G401 (cell line): ENCODE results near the gene CSTB. TPM values are rescaled to one million over a fixed set of nuclear protein-coding genes. Genes with fewer than 3 reads are reported as not detected.

Experiments used
- DNase-seq: peaks from one replicate; pipeline ENCODE4 v3.0.0-alpha.2; 2015; ENCODE audit warnings: low spot score
- in situ Hi-C: cut with HindIII; loops from 2 replicates; pipeline ENCODE4 v1.10.0; 2016; ENCODE audit warnings: low sequenced_read_pairs, mixed read lengths
- total RNA-seq: library from RNA; depleted of rRNA; stranded (reverse); fragments of >200 nt; shearing (Covaris generic); gene quantifications from 2 replicates; pipeline ENCODE4 v1.2.3, GENCODE V29; 2014

CSTB gene
- total RNA-seq, 1 experiment from 2014 or later, result 8.9 TPM

DNA sequence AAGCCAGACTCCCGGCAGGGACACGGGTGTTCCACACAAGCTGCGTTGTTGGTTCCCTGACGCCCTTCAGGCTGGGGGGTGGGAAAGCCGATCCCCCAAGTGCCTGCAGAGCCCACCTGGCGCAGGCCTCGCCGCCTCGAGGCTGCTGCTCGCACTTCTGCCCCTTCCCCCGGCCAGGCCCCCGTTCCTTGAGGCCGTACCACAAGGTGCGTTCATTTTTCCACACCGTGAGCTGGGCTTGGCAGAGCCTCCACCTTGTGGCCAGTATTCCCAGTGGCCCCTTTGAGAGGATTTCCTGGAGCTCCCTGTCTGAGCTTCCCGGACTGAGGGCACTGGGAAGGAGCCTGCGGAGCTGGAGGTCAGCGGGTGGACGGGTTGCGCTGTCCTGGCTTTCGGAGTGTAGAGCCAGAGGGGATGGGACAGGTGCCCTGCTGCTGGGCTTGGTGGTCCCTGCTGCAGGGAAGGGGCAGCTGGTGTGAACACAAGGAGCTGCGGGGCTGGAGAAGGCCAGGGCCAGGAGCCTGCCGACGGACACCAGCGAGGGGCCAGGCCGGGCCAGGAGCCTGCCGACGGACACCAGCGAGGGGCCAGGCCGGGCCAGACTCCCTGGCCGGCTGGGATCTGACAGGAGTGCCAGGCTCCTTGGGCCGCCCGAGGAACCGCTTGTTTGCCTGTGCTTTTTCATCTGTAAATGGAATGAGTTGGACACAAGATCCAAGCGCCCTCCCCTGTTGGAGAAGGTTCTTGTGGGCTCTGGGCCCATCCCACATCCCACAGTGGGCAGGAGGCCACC lies 38.8 kb downstream of the CSTB start:
- DNase-seq, result no peak
- in situ Hi-C loops, result no loop called here

DNA sequence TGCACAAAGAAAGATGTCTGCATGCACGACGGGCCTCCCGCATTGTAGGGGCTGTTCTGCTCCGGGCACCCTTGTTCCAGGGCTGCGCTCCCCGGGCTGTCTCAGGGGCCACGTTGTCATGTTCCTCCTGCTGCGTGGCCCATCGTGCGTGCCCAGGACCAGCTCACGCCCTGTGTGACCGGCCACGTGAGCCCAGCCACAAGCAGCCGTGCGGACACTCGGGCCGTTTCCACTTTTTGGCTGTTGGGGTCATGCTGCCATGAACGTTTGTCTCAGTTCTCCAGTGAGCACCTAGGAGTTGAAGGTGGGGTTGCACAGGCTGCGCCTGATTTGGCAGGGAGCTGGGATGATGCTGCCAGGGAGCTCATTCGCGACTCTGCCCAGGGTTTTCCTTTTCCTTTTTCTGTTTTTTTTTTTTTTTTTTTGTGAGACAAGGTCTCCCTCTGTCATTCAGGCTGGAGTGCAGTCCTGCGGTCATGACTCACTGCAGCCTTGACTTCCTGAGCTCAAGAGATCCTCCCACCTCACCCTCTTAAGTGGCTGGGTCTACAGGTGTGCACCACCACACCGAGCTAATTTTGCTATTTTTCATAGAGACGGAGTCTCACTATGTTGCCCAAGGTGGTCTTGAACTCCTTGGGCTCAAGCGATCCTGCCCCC lies 39.8 kb downstream of the CSTB start:
- in situ Hi-C loops, result no loop called here
- no peak for DNase-seq

DNA sequence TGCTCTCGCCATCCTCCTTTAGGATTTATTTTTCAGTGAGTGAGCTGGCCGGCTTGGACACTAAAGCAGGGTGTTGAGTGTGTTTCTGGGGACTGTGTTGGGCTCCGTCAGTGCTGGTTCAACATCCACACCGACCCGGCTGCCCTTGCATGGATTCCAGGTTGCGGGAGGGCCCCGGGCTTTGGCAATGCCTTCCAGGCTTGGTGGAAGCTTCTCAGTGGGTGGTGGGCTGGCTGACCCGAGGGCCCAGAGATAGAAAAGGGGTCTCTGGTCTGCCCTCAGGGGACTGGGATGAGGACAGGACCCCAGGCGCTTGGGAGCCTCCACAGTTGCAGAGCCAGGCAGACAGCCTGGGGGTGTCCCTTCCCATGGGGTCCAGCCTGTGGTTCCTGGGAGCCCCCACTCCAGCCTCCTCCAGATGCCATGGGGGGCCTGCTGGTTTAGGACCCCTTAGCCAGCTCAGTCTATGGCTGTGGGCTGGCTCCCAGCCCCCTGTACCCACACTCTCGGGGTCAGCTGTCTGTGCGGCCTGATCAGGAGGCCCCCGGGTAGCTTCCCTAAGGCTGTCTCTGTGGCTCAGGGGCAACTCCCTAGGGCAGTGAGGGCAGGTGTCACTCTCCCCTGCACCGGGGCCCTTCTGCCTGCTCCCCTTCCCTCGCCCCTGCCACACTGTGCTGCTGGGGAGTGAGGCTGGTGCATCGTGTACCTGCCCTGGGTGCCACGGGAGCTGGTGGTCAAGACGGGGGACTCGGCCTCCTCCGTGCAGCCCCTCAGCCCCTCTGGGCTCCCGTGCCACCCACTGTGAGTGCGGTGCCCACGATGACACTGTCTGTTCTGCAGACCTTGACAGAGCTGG lies 40.6 kb downstream of the CSTB start:
- no peak for DNase-seq
- in situ Hi-C loops, result no loop called here

DNA sequence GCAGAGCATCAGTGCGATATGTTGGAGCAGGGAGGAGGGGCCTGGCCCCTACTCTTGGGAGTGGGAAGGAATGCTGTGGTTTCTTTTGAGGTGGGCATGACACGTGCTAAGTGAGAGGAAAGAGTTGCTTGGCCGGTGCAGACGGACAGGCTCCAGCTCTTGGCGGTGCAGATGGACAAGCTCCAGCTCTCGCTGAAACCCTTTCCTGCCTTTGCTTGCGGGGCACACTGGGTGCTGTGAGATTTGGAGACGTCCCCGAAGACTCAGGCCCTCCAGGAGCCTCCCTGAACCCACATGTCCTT lies 41.2 kb downstream of the CSTB start:
- in situ Hi-C loops, result no loop called here
- DNase-seq, result no peak

DNA sequence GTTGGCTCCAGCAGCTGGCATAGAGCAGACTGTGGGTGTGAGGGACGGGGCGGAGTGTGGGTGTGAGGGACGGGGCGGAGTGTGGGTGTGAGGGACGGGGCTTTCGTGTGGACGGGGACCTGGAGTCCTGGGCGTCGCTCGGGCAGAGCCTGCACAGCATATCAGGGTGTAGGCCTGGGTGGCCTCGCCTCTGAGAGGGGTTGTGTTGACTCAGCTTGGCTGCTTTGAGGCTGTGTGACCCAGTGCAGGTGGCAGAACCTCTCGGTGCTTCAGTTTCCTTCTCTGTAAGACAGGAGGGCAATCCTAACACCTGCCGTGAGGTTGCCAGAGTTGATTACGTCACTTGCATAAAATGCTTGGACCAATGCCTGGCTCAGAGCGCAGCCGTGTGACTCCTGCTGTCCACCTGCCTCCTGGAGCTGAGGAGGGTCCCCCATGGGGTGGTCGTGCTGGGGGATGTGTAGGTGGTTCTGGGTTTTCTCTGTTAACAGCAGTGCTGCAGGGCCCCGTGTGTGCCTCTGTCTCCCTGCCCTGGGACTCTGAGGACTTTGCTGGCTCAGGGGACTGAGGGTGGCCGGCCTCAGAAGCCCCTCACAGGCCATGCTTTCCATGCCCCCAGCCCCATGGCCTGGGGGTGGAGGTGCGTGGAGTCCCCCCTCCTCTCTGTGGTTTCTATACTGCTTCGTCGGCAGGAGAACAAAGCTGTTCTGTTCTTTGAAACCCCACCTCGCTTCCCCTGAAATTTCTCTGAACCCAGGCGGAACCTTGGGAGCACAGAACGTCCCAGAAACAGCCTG lies 41.8 kb downstream of the CSTB start:
- in situ Hi-C loops, result no loop called here
- DNase-seq, result no peak

DNA sequence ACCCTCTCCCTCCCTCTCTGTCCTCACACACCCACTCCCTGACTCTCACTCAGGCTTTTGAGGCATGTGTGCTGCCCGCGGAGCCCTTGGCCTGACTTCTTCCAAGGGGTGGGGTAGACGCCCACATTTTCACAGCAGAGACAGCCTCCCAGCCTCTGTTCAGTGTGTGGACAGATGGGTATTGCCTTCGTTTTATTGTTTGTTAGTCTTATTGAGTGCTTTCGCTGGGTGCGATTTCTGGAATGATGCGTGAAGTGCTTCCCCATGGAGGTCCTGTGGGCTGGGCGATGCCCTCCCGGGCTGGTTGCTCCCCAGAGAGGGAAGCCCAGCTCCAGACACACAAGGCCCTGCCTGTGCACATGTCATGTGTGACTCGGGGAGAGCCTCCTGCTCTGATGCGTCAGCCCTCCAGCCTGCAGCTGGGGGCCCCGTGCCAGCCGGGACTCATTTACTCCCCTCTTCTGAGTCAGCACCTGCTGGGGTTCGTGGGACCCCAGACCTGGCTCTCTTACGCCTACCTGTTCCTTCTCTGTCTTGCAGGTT lies 42.5 kb downstream of the CSTB start:
- no peak for DNase-seq
- in situ Hi-C loops, result no loop called here

DNA sequence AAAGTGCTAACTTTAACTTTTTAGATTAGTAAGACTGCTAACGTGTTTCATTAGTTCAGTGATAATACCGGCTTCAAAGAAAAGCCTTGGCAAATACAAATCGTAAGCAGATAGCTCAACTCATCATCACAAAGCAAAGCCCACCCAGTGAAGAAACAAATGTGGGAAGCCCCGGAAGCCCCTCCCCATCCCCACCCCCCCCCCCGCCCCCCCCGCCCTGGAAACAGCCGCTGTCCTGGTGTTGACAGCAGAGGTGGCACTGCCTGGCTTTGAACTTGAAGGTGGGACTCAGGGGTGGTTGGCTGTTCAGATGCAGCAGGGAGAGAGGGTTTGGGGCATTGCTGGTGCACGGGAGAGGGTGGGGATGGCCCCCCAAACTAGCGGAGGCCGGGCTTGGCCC lies 43.0 kb downstream of the CSTB start:
- in situ Hi-C loops, result no loop called here
- DNase-seq, result no peak

DNA sequence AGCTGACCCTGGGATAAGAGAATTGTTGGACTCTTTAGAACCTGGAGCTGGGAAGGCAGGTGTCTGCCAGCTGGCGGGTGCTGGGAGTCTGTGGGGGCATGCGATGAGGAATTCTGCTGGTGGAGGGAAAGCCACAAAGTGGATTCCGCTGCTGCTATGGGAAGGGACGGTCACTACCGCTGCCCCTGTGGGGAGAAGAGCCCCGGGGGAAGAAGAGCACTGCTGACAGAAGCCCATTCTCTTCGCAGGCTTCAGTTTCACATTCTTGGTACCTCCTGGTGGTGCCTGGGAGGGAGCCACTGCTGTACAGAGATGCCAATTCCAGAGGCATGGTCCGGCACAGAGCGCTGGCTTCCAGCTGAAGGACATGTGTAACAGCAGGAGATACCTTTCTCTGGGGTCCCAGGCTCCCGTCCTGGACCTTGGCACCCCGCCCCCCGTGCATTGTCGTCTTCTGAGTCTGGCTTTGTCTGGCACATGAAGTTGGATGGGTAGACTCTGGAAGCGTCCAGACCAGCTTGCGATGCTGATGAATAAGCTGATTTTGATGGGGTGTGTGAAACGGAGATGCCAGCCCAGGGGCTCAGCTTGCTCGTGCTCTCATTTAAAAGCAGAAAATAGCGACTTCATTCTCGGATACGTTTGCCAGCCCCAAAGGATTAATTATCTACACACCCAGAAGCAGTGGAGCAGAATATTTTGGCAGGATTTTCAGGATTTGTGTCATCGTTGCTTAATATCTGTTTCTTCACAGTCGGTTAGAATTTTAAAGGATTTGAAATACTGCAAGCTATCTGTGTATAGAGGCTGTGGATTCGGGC lies 44.0 kb downstream of the CSTB start:
- DNase-seq, result peak; percentile 86
- in situ Hi-C loops, result no loop called here

DNA sequence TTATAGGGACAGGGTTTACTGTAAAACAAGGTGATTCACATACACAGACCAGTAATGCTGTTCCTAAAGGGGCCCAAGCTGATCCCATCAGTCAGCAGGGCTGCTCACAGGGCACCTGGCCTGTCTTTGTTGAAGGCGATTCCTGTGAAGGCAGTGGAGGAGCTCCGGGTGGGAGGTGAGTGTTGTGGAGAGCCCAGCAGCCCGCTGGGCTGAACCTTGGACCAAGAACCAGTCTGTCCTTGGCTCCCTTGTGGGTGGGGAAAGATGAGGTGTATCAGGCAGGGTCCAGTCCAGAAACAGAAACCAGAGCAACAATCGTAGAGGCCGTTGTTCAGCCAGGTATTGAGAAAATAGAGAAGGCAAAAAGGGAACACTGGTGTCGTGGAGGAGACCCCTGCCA lies 44.6 kb downstream of the CSTB start:
- in situ Hi-C loops, result no loop called here
- DNase-seq, result peak; percentile 50

DNA sequence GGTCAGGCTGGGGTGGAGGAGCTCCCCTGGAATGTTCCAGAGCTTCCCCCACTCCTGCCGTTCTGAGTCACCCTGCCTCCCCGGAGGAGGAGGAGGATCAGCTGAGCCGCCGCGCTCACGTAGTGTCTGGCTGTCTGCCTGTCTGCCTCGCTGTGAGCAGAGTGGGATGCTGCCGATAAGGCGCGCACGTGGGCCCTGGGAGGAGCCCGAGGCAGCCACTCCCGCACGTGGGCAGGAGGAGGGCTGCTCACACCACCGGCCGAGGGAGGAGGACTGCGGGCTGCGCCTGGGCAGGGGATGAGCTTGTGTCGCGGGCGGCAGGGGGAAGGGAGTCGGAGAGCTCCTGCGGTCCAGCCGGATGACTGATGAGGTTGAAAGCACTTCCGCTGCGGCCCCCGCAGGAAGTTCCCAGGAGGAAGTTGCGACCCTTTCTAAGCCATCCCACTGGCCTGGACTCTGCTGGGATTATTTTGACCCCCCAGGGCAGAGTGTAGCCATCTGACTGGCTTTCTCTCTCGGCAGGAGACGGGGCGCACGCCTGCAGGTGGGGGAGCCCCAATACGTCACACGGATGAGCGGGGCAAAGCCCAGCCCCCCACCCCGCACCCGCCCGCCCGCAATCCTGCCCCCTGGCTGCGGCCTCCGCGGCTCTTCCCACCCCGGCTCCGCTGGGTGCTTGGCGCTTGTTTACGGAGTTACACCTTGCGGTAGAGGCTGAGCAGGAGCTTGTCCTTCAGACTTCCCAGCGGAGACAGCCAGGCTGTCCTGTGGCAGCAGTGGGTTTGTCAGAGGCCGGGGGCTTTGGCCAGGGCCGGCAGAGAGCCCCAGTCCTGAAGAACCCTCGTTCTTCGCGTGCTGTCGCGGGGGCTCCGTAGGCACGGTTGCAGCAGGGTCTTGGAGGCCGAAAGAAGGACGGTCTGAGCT lies 47.4 kb downstream of the CSTB start:
- in situ Hi-C loops, result no loop called here
- DNase-seq, result peak; percentile 76

DNA sequence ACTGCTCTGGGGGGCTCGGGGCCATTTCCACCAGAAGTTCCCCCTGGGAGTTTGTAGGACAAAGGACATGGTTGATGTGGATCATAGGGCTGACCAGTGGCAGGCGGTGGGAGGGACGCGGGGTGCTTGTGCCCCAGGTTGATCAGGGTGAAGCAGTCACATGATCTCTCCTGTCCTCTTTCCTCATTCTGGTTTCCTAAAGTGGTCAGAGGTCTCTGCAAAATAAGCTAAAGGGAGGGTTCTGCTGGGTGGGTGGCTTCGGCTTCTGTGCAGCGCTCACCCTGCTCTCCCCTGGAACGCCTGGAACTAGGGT lies 48.0 kb downstream of the CSTB start:
- in situ Hi-C loops, result no loop called here
- no peak for DNase-seq

DNA sequence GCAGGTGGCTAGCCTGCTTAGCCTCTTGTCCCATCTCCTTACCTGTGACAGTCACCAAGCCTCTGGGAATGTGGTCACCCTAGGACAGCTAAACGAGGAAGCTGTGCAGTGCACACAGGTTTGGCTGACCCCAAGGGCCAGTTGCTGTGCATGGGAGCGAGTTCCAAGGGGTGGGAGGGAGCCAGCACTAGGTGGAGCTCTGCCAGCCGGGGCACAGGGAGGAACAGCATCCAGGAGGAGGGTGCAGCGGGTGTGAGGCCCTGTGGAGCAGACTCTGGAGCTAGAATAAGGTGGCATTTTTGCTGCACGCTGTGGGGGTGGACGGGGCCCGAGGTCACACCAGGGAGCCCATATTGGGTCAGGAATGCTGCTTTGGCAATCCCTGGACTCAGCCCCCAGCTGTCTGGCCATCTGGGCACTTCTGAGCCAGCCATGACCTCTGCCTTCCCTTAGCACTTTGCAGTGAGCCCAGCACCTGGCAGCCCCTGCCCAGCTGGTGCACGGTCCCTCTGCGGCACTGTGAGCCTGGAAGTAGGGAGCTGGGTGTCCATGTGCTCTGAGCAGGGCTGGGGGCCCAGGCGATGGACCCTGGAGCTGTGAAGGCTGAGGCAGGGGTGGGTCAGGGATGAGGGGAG lies 48.5 kb downstream of the CSTB start:
- DNase-seq, result no peak

DNA sequence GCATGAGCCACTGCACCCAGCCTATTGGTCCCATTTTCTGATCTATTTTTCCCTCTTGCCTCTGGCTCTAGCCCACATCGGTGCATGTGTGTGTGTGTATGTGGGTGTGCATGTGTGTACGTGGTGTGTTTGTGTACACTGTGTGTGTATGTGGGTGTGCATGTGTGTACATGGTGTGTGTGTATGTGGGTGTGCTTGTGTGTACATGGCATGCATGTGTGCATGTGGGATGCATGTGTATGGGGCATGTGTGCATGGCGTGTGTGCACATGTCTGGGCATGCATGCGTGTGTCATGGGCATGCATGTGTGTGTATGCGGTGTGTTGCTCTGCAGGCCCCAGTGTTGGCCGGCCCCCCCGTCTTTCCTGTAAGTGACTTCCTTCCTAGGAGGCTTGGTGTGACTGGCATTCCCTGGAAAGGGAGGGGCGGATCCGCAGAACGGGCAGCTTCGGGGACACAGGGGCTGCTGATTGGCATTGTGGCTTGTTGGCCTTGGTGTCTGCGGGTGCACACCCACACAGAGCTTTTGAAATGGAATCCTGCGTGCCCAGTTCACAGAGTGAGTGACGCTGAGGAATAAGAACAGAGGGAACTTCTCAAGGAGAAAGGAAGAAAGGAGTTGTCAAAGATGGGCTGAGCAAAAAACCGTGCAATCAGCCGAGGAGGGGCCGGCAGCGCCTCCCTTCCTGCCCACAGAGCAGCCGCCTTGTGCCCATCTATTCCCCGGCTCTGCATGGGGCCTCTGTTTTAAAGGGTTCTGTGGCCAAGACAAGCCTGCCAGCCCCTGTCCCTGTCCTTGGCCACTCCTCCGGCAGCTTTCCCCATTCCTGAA lies 49.2 kb downstream of the CSTB start:
- peak; percentile 66 for DNase-seq
- in situ Hi-C loops, result no loop called here

More for the DNA sequence above, 48.5 kb downstream of the CSTB start:
- in situ Hi-C loops, result no loop called here
